HepG2 (cell line): Measurements from ENCODE around the gene GRIK5. TPM values are rescaled to one million over a fixed set of nuclear protein-coding genes. Genes with fewer than 3 reads are reported as not detected.
A peak's percentile ranks its signal among the peaks of the same experiment; 100 is the strongest.

Experiments used
- ATAC-seq: fragments of 200-7000 bp; cut with Tn5 transposase; 3 replicates; pipeline ENCODE4 v1.9.1; 2020; ENCODE audit warnings: mild to moderate bottlenecking, moderate library complexity
- BruUV-seq: library from RNA; stranded (reverse); fragments of 400-500 nt; replicated peaks from 2 replicates; lab custom pipeline; 2021; lab: Mats Ljungman, UMichigan
- CTCF ChIA-PET: fragments of 300-600 bp; formaldehyde crosslinking; extraction: SDS; loops from one replicate; lab custom pipeline; 2021; ENCODE audit warnings: low total read pairs, inconsistent platforms, low intra/inter-chr PET ratio; lab: Yijun Ruan, JAX
- POLR2A ChIA-PET: fragments of 350-600 bp; sonication (Branson Sonifier 250); formaldehyde crosslinking; loops from one replicate; lab custom pipeline; 2020; ENCODE audit warnings: antibody characterized with exemption, inconsistent platforms; lab: Yijun Ruan, JAX
- DNase-seq: peaks from one replicate; pipeline ENCODE4 v3.0.0-alpha.2; 2015; ENCODE audit warnings: low spot score
- FAIRE-seq: peaks from 3 replicates; lab custom pipeline; 2011; peaks lifted over from hg19 to GRCh38; lab: Jason Lieb, UNC
- H2AFZ ChIP-seq: one replicate; pipeline ENCODE4 v1.6.1; 2011; ENCODE audit warnings: low read length, inconsistent platforms
- H3K27ac ChIP-seq: fragments of 300-600 bp; 3 replicates; pipeline ENCODE4 v1.8.0; 2011; ENCODE audit warnings: mixed run types, mild to moderate bottlenecking, mixed read lengths, low read length, inconsistent platforms; ENCODE audit not compliant: insufficient read depth; ENCODE audit errors: extremely low read length
- H3K27me3 ChIP-seq, 2 experiments: fragments of 200-600 bp in 1 of 2; 2 replicates in 1 of 2; 3 replicates in 1 of 2; pipeline versions ENCODE4 v1.6.0 to v1.8.0; 2011; ENCODE audit warnings: low read length in 2 of 2, mild to moderate bottlenecking in 2 of 2, moderate library complexity in 2 of 2, inconsistent platforms in 1 of 2; ENCODE audit not compliant: insufficient read depth in 2 of 2, control insufficient read depth in 1 of 2
- H3K36me3 ChIP-seq, 2 experiments: fragments of 200-600 bp in 1 of 2; replicated peaks in 1 of 2; 2 replicates in 1 of 2; 3 replicates in 1 of 2; pipeline versions ENCODE4 v1.5.1 to v1.8.0; 2011; ENCODE audit warnings: low read length in 2 of 2, inconsistent platforms in 1 of 2; ENCODE audit not compliant: insufficient read depth in 2 of 2, control insufficient read depth in 1 of 2
- H3K4me1 ChIP-seq: 2 replicates; pipeline ENCODE4 v1.5.1; 2012; ENCODE audit warnings: low read length, inconsistent platforms; ENCODE audit not compliant: insufficient read depth
- H3K4me2 ChIP-seq: 2 replicates; pipeline ENCODE4 v1.6.0; 2011; ENCODE audit warnings: low read depth, low read length, inconsistent platforms
- H3K4me3 ChIP-seq, 3 experiments: fragments of 200-600 bp in 1 of 3; sonication (generic), shearing (Covaris generic) in 1 of 3; replicated peaks in 1 of 3; 2 replicates each; pipeline ENCODE4 v1.5.1; 2011 to 2016; ENCODE audit warnings: low read length in 3 of 3, inconsistent platforms in 2 of 3, low read depth in 2 of 3, mild to moderate bottlenecking in 2 of 3, control low read depth in 1 of 3, mixed read lengths in 1 of 3; ENCODE audit not compliant: insufficient read depth in 1 of 3
- H3K79me2 ChIP-seq: one replicate; pipeline ENCODE4 v1.6.1; 2011; ENCODE audit warnings: low read length, inconsistent platforms; ENCODE audit not compliant: insufficient read depth
- H3K9ac ChIP-seq: 2 replicates; pipeline ENCODE4 v1.6.0; 2011; ENCODE audit warnings: mild to moderate bottlenecking, low read depth, low read length, inconsistent platforms; ENCODE audit not compliant: insufficient read depth
- H3K9me3 ChIP-seq: 2 replicates; pipeline ENCODE4 v1.5.1; 2012; ENCODE audit warnings: mild to moderate bottlenecking, low read length
- H4K20me1 ChIP-seq: 2 replicates; pipeline ENCODE4 v1.6.0; 2011; ENCODE audit warnings: inconsistent platforms, mild to moderate bottlenecking, low read length, moderate library complexity; ENCODE audit not compliant: insufficient read depth
- BCL6 ChIP-seq: IDR thresholded peaks from 2 replicates; pipeline ENCODE4 v1.6.1; 2016; ENCODE audit warnings: missing genetic modification reagents, missing compliant biosample characterization
- CENPBD1 ChIP-seq: sonication (generic); formaldehyde crosslinking; IDR thresholded peaks from 2 replicates; pipeline ENCODE4 v1.8.0; 2022; ENCODE audit warnings: missing genetic modification reagents, low read depth, mild to moderate bottlenecking, borderline replicate concordance
- GMEB1 ChIP-seq: sonication (generic); formaldehyde crosslinking; IDR thresholded peaks from 2 replicates; pipeline ENCODE4 v1.5.1; 2020; ENCODE audit warnings: missing genetic modification reagents, mild to moderate bottlenecking, borderline replicate concordance
- RFX1 ChIP-seq: fragments of 450-650 bp; IDR thresholded peaks from 2 replicates; pipeline ENCODE4 v1.6.1; 2017
- WGBS: methylation state at CpG from one replicate; pipeline ENCODE4 v1.1.6; 2017; ENCODE audit warnings: low lambda C conversion rate; 5-methylcytosine and 5-hydroxymethylcytosine counted together
- in situ Hi-C: cut with HindIII; loops from 2 replicates; pipeline ENCODE4 v1.10.0; 2017; ENCODE audit warnings: low pct_unique_long_range_greater_than_20kb; ENCODE audit not compliant: extremely low pct_ligation_motif_present
- intact Hi-C: fragments of 100-400 bp; cut with micrococcal nuclease; formaldehyde crosslinking; loops from one replicate; pipeline ENCODE4 v1.10.0; 2022; ENCODE audit not compliant: unreplicated experiment
- polyA plus RNA-seq, 8 experiments: library from polyadenylated mRNA; depleted of rRNA in 3 of 8; stranded (reverse) in 7 of 8; unstranded in 1 of 8; fragments of >200 nt; fragmentation: Illumina TruSeq in 4 of 8; extraction: Trizol in 4 of 8; gene quantifications; 2 replicates each; pipeline versions ENCODE4 v1.2.1 to v1.2.3, GENCODE V29; 2011 to 2016; ENCODE audit warnings: low read depth in 4 of 8, missing spikeins in 1 of 8, mixed read lengths in 1 of 8; ENCODE audit not compliant: insufficient read depth in 1 of 8
- total RNA-seq, 5 experiments: library from RNA; depleted of rRNA; stranded (reverse); fragments of >200 nt; fragmentation: Illumina TruSeq; extraction: Trizol; gene quantifications; 2 replicates each; pipeline ENCODE4 v1.2.3, GENCODE V29; 2016; ENCODE audit warnings: low read depth in 1 of 5

The GRIK5 gene
- total and polyA plus RNA-seq, 2 of the 13 experiments (the other 11 are each of a cell fraction or from before 2014, with no cell fraction given) = not detected

- in situ Hi-C loops = no loop called here
- CTCF ChIA-PET = no interaction called here
- TF ChIP-seq GMEB1 (CRISPR knock-in tag) = no peak
- TF ChIP-seq CENPBD1 (CRISPR knock-in tag) = no peak
- TF ChIP-seq BCL6 (CRISPR knock-in tag) = no peak
- TF ChIP-seq RFX1 = peak; percentile 64
Observed at GRCh38 chr19:41995959-41996797, 73.8 kb downstream of the GRIK5 start.

More at GRCh38 chr19:41995959-41996797, 73.8 kb downstream of the GRIK5 start:
- H3K36me3 ChIP-seq = no peaks in the 10 kb centered on the region
- no peak for ATAC-seq
- 0 out of 2 replicates have a peak, but pooled peaks cover 8% of the 10 kb centered on the region for H4K20me1 ChIP-seq
- H3K79me2 ChIP-seq = no peaks in the 10 kb centered on the region
- intact Hi-C loops = no loop called here
- no TSS peak for BruUV-seq
- H2AFZ ChIP-seq = no peak overlapping the region
- POLR2A ChIA-PET = no interaction called here
- WGBS = 7% methylated on average over 12 of the region's 12 CpGs
- H3K4me3 ChIP-seq = no peak overlapping the region
- H3K9me3 ChIP-seq = no peaks in the 10 kb centered on the region
- H3K4me1 ChIP-seq = no peaks in the 10 kb centered on the region
- no peak for DNase-seq
- no peak overlapping the region for H3K27ac ChIP-seq
- peaks cover 6 to 50% of the 10 kb centered on the region in 2 experiments; a peak in 4 of 5 replicates for H3K27me3 ChIP-seq
- no peak for FAIRE-seq
- H3K9ac ChIP-seq = no peak overlapping the region
- H3K4me2 ChIP-seq = no peak overlapping the region
